Muscle of leg (tissue), 16 donors: Measurements from ENCODE around the gene IL20RB. TPM values are rescaled to one million over a fixed set of nuclear protein-coding genes. Genes with fewer than 3 reads are reported as not detected.

Source experiments
- DNase-seq: peaks from one replicate; pipeline ENCODE4 v3.0.0; 2013
- H3K27ac ChIP-seq: one replicate; pipeline ENCODE4 v1.5.1; 2013; ENCODE audit warnings: mild to moderate bottlenecking, low read length, control low read depth
- H3K27me3 ChIP-seq: one replicate; pipeline ENCODE4 v1.6.1; 2013; ENCODE audit warnings: low read length; ENCODE audit not compliant: control insufficient read depth, insufficient read depth
- H3K36me3 ChIP-seq: one replicate; pipeline ENCODE4 v1.6.1; 2013; ENCODE audit warnings: low read length; ENCODE audit not compliant: control insufficient read depth, insufficient read depth
- H3K4me1 ChIP-seq: one replicate; pipeline ENCODE4 v1.6.1; 2013; ENCODE audit warnings: low read length; ENCODE audit not compliant: control insufficient read depth, insufficient read depth
- H3K4me3 ChIP-seq: one replicate; pipeline ENCODE4 v1.5.1; 2013; ENCODE audit warnings: low read length, control low read depth
- H3K9me3 ChIP-seq: replicated peaks from 2 replicates; pipeline ENCODE4 v1.6.1; 2013; ENCODE audit warnings: low read depth, low read length; ENCODE audit not compliant: control insufficient read depth
- WGBS: methylation state at CpG from one replicate; pipeline ENCODE4 v1.1.5; 2013; ENCODE audit warnings: missing lambda C conversion rate; ENCODE audit not compliant: insufficient coverage; 5-methylcytosine and 5-hydroxymethylcytosine counted together
- long read RNA-seq, 11 donors: transcript quantifications; one replicate each; lab custom pipeline, GENCODE V29; 2026
- polyA plus RNA-seq, 8 donors: library from polyadenylated mRNA; unstranded; fragments of 120-200 nt; gene quantifications; one replicate each; pipeline versions ENCODE4 v1.2.1 to v1.2.3, GENCODE V29; 2013; ENCODE audit warnings: inconsistent platforms in 1 of 8, low replicate concordance in 1 of 8; ENCODE audit not compliant: insufficient read length in 8 of 8, insufficient read depth in 1 of 8
- total RNA-seq: library from RNA; stranded (reverse); fragments of 120-200 nt; gene quantifications from one replicate; pipeline ENCODE4 v1.2.4, GENCODE V29; 2013

The IL20RB gene
- 0.84 TPM for total RNA-seq
- 1 to 10 TPM in 1 of 8 donors, under 1 TPM in 7; 0.58 to 1.5 (median 0.80) TPM for polyA plus RNA-seq
- long read RNA-seq, donor 1 = 0 reads
- long read RNA-seq, donor 2 = 0 reads
- long read RNA-seq, donor 3 = 0 reads
- long read RNA-seq, donor 4 = 0 reads
- long read RNA-seq, donor 5 = 0 reads
- long read RNA-seq, donor 6 = 0 reads
- long read RNA-seq, donor 7 = 0 reads
- long read RNA-seq, donor 8 = 0 reads
- long read RNA-seq, donor 9 = 0 reads
- long read RNA-seq, donor 10 = 0 reads
- long read RNA-seq, donor 11 = 0 reads

GRCh38 chr3:136957751-136958288, at the start of gene IL20RB:
Gene IL20RB (plus strand): TSS chr3:136957983. CDS start chr3:136958114, 131 bp downstream.
- Histone ChIP-seq H3K27ac (no peak within 1 kb of the TSS), H3K9me3 (no peaks in the 10 kb centered on the region), H3K36me3 (no peaks in the 10 kb centered on the region), H3K4me1 (no peaks in the 10 kb centered on the region), H3K27me3 (no peaks in the 10 kb centered on the region), H3K4me3 (no peak within 1 kb of the TSS)
- no peak for DNase-seq
- WGBS = no CpG with 5 or more reads among the region's 7 CpGs

- H3K36me3 ChIP-seq = no peaks in the 10 kb centered on the region
- WGBS = 100% methylated on average over 1 of the region's 2 CpGs
Measured at GRCh38 chr3:136908297-136908696, 49.5 kb upstream of the IL20RB start.

GRCh38 chr3:136909187-136909586, 48.6 kb upstream of the IL20RB start:
- no peaks in the 10 kb centered on the region for H3K36me3 ChIP-seq
- no peaks in the 10 kb centered on the region for H3K4me1 ChIP-seq
- WGBS = 57% methylated on average over 1 of the region's 4 CpGs
- H3K9me3 ChIP-seq = peaks cover 25% of the 10 kb centered on the region
- DNase-seq = no peak
- no peak overlapping the region for H3K4me3 ChIP-seq
- H3K27me3 ChIP-seq = no peaks in the 10 kb centered on the region
- no peak overlapping the region for H3K27ac ChIP-seq

More at GRCh38 chr3:136908297-136908696, 49.5 kb upstream of the IL20RB start:
- Histone ChIP-seq H3K27me3 (no peaks in the 10 kb centered on the region), H3K9me3 (peaks cover 31% of the 10 kb centered on the region), H3K27ac (no peak overlapping the region), H3K4me1 (no peaks in the 10 kb centered on the region), H3K4me3 (no peak overlapping the region)
- DNase-seq = no peak

- Histone ChIP-seq H3K27ac (no peak overlapping the region), H3K36me3 (no peaks in the 10 kb centered on the region), H3K4me1 (no peaks in the 10 kb centered on the region), H3K9me3 (peaks cover 10% of the 10 kb centered on the region), H3K27me3 (no peaks in the 10 kb centered on the region), H3K4me3 (no peak overlapping the region)
- DNase-seq = no peak
- WGBS = no CpG with 5 or more reads among the region's 2 CpGs
Measured at GRCh38 chr3:136910697-136911096, 47.1 kb upstream of the IL20RB start.

GRCh38 chr3:136913168-136913567, 44.6 kb upstream of the IL20RB start:
- H3K4me1 ChIP-seq = no peaks in the 10 kb centered on the region
- H3K4me3 ChIP-seq = no peak overlapping the region
- peaks cover 7% of the 10 kb centered on the region for H3K9me3 ChIP-seq
- no CpG with 5 or more reads among the region's 1 CpG for WGBS
- H3K27ac ChIP-seq = no peak overlapping the region
- DNase-seq = no peak
- H3K36me3 ChIP-seq = no peaks in the 10 kb centered on the region
- H3K27me3 ChIP-seq = no peaks in the 10 kb centered on the region

GRCh38 chr3:136914739-136915138, 43.0 kb upstream of the IL20RB start:
- WGBS = no CpG with 5 or more reads among the region's 3 CpGs
- Histone ChIP-seq H3K9me3 (peaks cover 7% of the 10 kb centered on the region), H3K27ac (no peak overlapping the region), H3K4me1 (no peaks in the 10 kb centered on the region), H3K36me3 (no peaks in the 10 kb centered on the region), H3K27me3 (no peaks in the 10 kb centered on the region), H3K4me3 (no peak overlapping the region)
- DNase-seq = no peak

- no peak overlapping the region for H3K4me3 ChIP-seq
- H3K9me3 ChIP-seq = peaks cover 8% of the 10 kb centered on the region
- no peaks in the 10 kb centered on the region for H3K36me3 ChIP-seq
- no CpG with 5 or more reads among the region's 1 CpG for WGBS
- H3K27ac ChIP-seq = no peak overlapping the region
- no peaks in the 10 kb centered on the region for H3K27me3 ChIP-seq
- no peak for DNase-seq
- H3K4me1 ChIP-seq = no peaks in the 10 kb centered on the region
Measured at GRCh38 chr3:136916223-136916622, 41.6 kb upstream of the IL20RB start.

GRCh38 chr3:136919799-136920580, 37.8 kb upstream of the IL20RB start:
- Histone ChIP-seq H3K9me3 (peaks cover 2% of the 10 kb centered on the region), H3K36me3 (peaks cover 3% of the 10 kb centered on the region), H3K4me3 (no peak overlapping the region), H3K4me1 (no peaks in the 10 kb centered on the region), H3K27me3 (no peaks in the 10 kb centered on the region), H3K27ac (no peak overlapping the region)
- peak; percentile 22 for DNase-seq
- WGBS = no CpG with 5 or more reads among the region's 1 CpG

GRCh38 chr3:136920904-136921611, 36.7 kb upstream of the IL20RB start:
- H3K36me3 ChIP-seq = peaks cover 3% of the 10 kb centered on the region
- H3K4me1 ChIP-seq = no peaks in the 10 kb centered on the region

More at GRCh38 chr3:136920904-136921611, 36.7 kb upstream of the IL20RB start:
- no peaks in the 10 kb centered on the region for H3K27me3 ChIP-seq
- no peak for DNase-seq
- H3K27ac ChIP-seq = no peak overlapping the region
- no peak overlapping the region for H3K4me3 ChIP-seq
- WGBS = 100% methylated on average over 3 of the region's 4 CpGs
- H3K9me3 ChIP-seq = peaks cover 2% of the 10 kb centered on the region
